Right renal pelvis (tissue), 4 donors: ENCODE results near the gene CRK. TPM values are rescaled to one million over a fixed set of nuclear protein-coding genes. Genes with fewer than 3 reads are reported as not detected.
A peak's percentile ranks its signal among the peaks of the same experiment; 100 is the strongest.
"Not testable (repeated sequence)": the region's sequence is repeated elsewhere in the genome, so short reads cannot be mapped to it uniquely, and the experiment has no call there.

Source experiments
- DNase-seq, 4 donors: peaks; one replicate each; pipeline ENCODE4 v3.0.0-alpha.2; 2013; ENCODE audit warnings: low read depth in 4 of 4, low spot score in 3 of 4, missing footprints in 1 of 4
- polyA plus RNA-seq, 4 donors: library from polyadenylated mRNA; unstranded; fragments of 120-200 nt; gene quantifications; one replicate each; pipeline ENCODE4 v1.2.1, GENCODE V29; 2013; ENCODE audit not compliant: insufficient read length in 4 of 4

CRK gene
- polyA plus RNA-seq, 4 donors, result 64.0 to 72.2 (median 68.3) TPM

GRCh38 chr17:1469231-1469852, 13.3 kb upstream of the CRK start:
- no peak for DNase-seq

GRCh38 chr17:1467898-1468492, 12.0 kb upstream of the CRK start:
- no peak for DNase-seq

- DNase-seq, result no peak
These were observed 11.2 kb upstream of the CRK start for GRCh38 chr17:1467258-1467657.

GRCh38 chr17:1464186-1464585, 8.2 kb upstream of the CRK start:
- no peak for DNase-seq

GRCh38 chr17:1462164-1463112, 6.4 kb upstream of the CRK start:
- DNase-seq, result no peak

GRCh38 chr17:1461198-1461944, 5.3 kb upstream of the CRK start:
- DNase-seq, result no peak

- DNase-seq, result no peak
These were observed 4.2 kb upstream of the CRK start for GRCh38 chr17:1460233-1460632.

- DNase-seq, result peak in 1 of 4 donors; percentile 44
These were observed 688 bp downstream of the CRK start for GRCh38 chr17:1455291-1455796.

GRCh38 chr17:1454541-1454940, 1.5 kb downstream of the CRK start:
- no peak for DNase-seq

GRCh38 chr17:1453694-1454093, 2.3 kb downstream of the CRK start:
- not testable (repeated sequence) for DNase-seq

GRCh38 chr17:1452836-1453235, 3.2 kb downstream of the CRK start:
- DNase-seq, result no peak

GRCh38 chr17:1450261-1450660, 5.8 kb downstream of the CRK start:
- not testable (repeated sequence) for DNase-seq

- no peak for DNase-seq
These were observed 6.5 kb downstream of the CRK start for GRCh38 chr17:1449412-1449967.

GRCh38 chr17:1447052-1447451, 9.0 kb downstream of the CRK start:
- no peak for DNase-seq

- no peak for DNase-seq
These were observed 9.8 kb downstream of the CRK start for GRCh38 chr17:1446201-1446600.

GRCh38 chr17:1445695-1446094, 10.3 kb downstream of the CRK start:
- DNase-seq, result not testable (repeated sequence)

- DNase-seq, result not testable (repeated sequence)
These were observed 13.3 kb downstream of the CRK start for GRCh38 chr17:1442721-1443120.

GRCh38 chr17:1442187-1442586, 13.8 kb downstream of the CRK start:
- no peak for DNase-seq

- DNase-seq, result no peak
These were observed 15.1 kb downstream of the CRK start for GRCh38 chr17:1440921-1441320.

GRCh38 chr17:1438593-1439083, 17.4 kb downstream of the CRK start:
- DNase-seq, result no peak
